ENCODE measurements around the gene DIS3L. TPM values are rescaled to one million over a fixed set of nuclear protein-coding genes. Genes with fewer than 3 reads are reported as not detected.

DIS3L gene
- total RNA-seq, 1 donor from 2014 or later = 8.1 TPM

GRCh38 chr15:66294932-66295235, 1.5 kb downstream of the DIS3L start:
- peak overlapping the region; percentile 65 for H3K4me3 ChIP-seq (ENCODE audit: insufficient read depth, low read depth, low read length)
- Mint-ChIP-seq H3K4me1 (ENCODE audit: low read depth, unreplicated experiment) (peaks cover 18% of the 10 kb centered on the region), H3K4me3 (ENCODE audit: unreplicated experiment) (peak overlapping the region; percentile 87), H3K9me3 (ENCODE audit: unreplicated experiment) (no peaks in the 10 kb centered on the region), H3K27ac (ENCODE audit: unreplicated experiment) (peak overlapping the region; percentile 88), H3K36me3 (ENCODE audit: low read depth, unreplicated experiment) (no peaks in the 10 kb centered on the region), H3K27me3 (ENCODE audit: low read depth, unreplicated experiment) (no peaks in the 10 kb centered on the region)
- H3K27ac ChIP-seq (ENCODE audit: low read depth, low read length) = peak overlapping the region; percentile 35
- H3K9ac ChIP-seq (ENCODE audit: low read length) = peak overlapping the region; percentile 77
- H3K9me3 ChIP-seq (ENCODE audit: insufficient read depth, low read depth, low read length) = no peaks in the 10 kb centered on the region
- no peak overlapping the region for H2AFZ ChIP-seq (ENCODE audit: low read depth, low read length)
- no peak for FAIRE-seq
- H3K79me2 ChIP-seq (ENCODE audit: insufficient read depth, low read length) = no peaks in the 10 kb centered on the region
- H3K36me3 ChIP-seq (ENCODE audit: insufficient read depth, low read length) = no peaks in the 10 kb centered on the region
- peak; percentile 40 for DNase-seq (ENCODE audit: low read depth)
- peak overlapping the region; percentile 83 for H3K4me2 ChIP-seq (ENCODE audit: low read length)
- TF ChIP-seq CTCF (IDR thresholded peaks at IDR 0.05; ENCODE audit: insufficient read depth, low read depth, low read length) = no peak
- no peak for TF ChIP-seq EZH2 (IDR thresholded peaks at IDR 0.05; ENCODE audit: insufficient read depth, low read length)
- H3K27me3 ChIP-seq (ENCODE audit: insufficient read depth, low read length) = no peaks in the 10 kb centered on the region
- no peaks in the 10 kb centered on the region for H4K20me1 ChIP-seq (ENCODE audit: insufficient read depth, low read length)
- H3K4me1 ChIP-seq (ENCODE audit: insufficient read depth, low read length) = peaks cover 21% of the 10 kb centered on the region

GRCh38 chr15:66296186-66296585, 2.8 kb downstream of the DIS3L start:
- TF ChIP-seq EZH2 (IDR thresholded peaks at IDR 0.05; ENCODE audit: insufficient read depth, low read length) (no peak), CTCF (IDR thresholded peaks at IDR 0.05; ENCODE audit: insufficient read depth, low read depth, low read length) (no peak)
- Mint-ChIP-seq H3K4me3 (ENCODE audit: unreplicated experiment) (no peak overlapping the region), H3K27me3 (ENCODE audit: low read depth, unreplicated experiment) (no peaks in the 10 kb centered on the region), H3K9me3 (ENCODE audit: unreplicated experiment) (no peaks in the 10 kb centered on the region), H3K36me3 (ENCODE audit: low read depth, unreplicated experiment) (peaks cover 2% of the 10 kb centered on the region), H3K4me1 (ENCODE audit: low read depth, unreplicated experiment) (peaks cover 18% of the 10 kb centered on the region), H3K27ac (ENCODE audit: unreplicated experiment) (no peak overlapping the region)
- no peaks in the 10 kb centered on the region for H4K20me1 ChIP-seq (ENCODE audit: insufficient read depth, low read length)
- no peak overlapping the region for H3K27ac ChIP-seq (ENCODE audit: low read depth, low read length)
- H3K4me2 ChIP-seq (ENCODE audit: low read length) = no peak overlapping the region
- H3K9me3 ChIP-seq (ENCODE audit: insufficient read depth, low read depth, low read length) = no peaks in the 10 kb centered on the region
- no peaks in the 10 kb centered on the region for H3K79me2 ChIP-seq (ENCODE audit: insufficient read depth, low read length)
- no peaks in the 10 kb centered on the region for H3K27me3 ChIP-seq (ENCODE audit: insufficient read depth, low read length)
- H3K4me1 ChIP-seq (ENCODE audit: insufficient read depth, low read length) = peaks cover 21% of the 10 kb centered on the region
- H3K9ac ChIP-seq (ENCODE audit: low read length) = no peak overlapping the region
- no peaks in the 10 kb centered on the region for H3K36me3 ChIP-seq (ENCODE audit: insufficient read depth, low read length)
- no peak for FAIRE-seq
- DNase-seq (ENCODE audit: low read depth) = no peak
- no peak overlapping the region for H2AFZ ChIP-seq (ENCODE audit: low read depth, low read length)
- H3K4me3 ChIP-seq (ENCODE audit: insufficient read depth, low read depth, low read length) = no peak overlapping the region

GRCh38 chr15:66298803-66299251, 5.5 kb downstream of the DIS3L start:
- Histone ChIP-seq H3K27me3 (ENCODE audit: insufficient read depth, low read length) (no peaks in the 10 kb centered on the region), H3K27ac (ENCODE audit: low read depth, low read length) (no peak overlapping the region), H2AFZ (ENCODE audit: low read depth, low read length) (no peak overlapping the region), H3K4me1 (ENCODE audit: insufficient read depth, low read length) (peaks cover 16% of the 10 kb centered on the region), H4K20me1 (ENCODE audit: insufficient read depth, low read length) (no peaks in the 10 kb centered on the region), H3K36me3 (ENCODE audit: insufficient read depth, low read length) (no peaks in the 10 kb centered on the region), H3K4me3 (ENCODE audit: insufficient read depth, low read depth, low read length) (no peak overlapping the region), H3K9me3 (ENCODE audit: insufficient read depth, low read depth, low read length) (no peaks in the 10 kb centered on the region), H3K9ac (ENCODE audit: low read length) (no peak overlapping the region), H3K79me2 (ENCODE audit: insufficient read depth, low read length) (no peaks in the 10 kb centered on the region), H3K4me2 (ENCODE audit: low read length) (no peak overlapping the region)
- no peak overlapping the region for H3K4me3 Mint-ChIP-seq (ENCODE audit: unreplicated experiment)
- peaks cover 18% of the 10 kb centered on the region for H3K4me1 Mint-ChIP-seq (ENCODE audit: low read depth, unreplicated experiment)
- DNase-seq (ENCODE audit: low read depth) = no peak
- no peaks in the 10 kb centered on the region for H3K27me3 Mint-ChIP-seq (ENCODE audit: low read depth, unreplicated experiment)
- TF ChIP-seq CTCF (IDR thresholded peaks at IDR 0.05; ENCODE audit: insufficient read depth, low read depth, low read length) (no peak), EZH2 (IDR thresholded peaks at IDR 0.05; ENCODE audit: insufficient read depth, low read length) (no peak)
- H3K9me3 Mint-ChIP-seq (ENCODE audit: unreplicated experiment) = no peaks in the 10 kb centered on the region
- FAIRE-seq = no peak
- H3K36me3 Mint-ChIP-seq (ENCODE audit: low read depth, unreplicated experiment) = peaks cover 2% of the 10 kb centered on the region
- H3K27ac Mint-ChIP-seq (ENCODE audit: unreplicated experiment) = no peak overlapping the region

Data from astrocyte (in vitro differentiated cells and primary cell).